22Rv1 (cell line): ENCODE data around the gene TCTN2.

ENCODE experiments used
- ZFX ChIP-seq: fragments of 450-650 bp; IDR thresholded peaks from 2 replicates; pipeline ENCODE4 v1.6.1; 2017; ENCODE audit warnings: antibody characterized with exemption, borderline replicate concordance
- TF ChIP-seq, protein P1 (sequence below): fragments of 450-650 bp; IDR thresholded peaks from 2 replicates; pipeline ENCODE4 v1.5.1; 2017; ENCODE audit warnings: mild to moderate bottlenecking

DNA sequence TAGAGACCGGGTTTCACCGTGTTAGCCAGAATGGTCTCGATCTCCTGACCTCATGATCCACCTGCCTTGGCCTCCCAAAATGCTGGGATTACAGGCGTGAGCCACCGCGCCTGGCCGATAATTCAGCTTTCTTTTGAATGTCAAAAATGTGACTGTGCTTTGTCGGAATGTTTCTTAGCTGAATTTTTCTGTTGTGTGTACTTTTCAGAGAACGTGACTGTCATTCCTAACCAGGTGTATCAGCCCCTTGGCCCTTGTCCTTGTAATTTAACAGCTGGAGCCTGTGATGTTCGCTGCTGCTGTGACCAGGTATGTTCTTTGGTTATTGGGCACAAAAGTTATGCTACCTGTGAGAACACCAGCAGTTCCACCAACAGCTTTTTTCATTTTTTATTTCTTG, 8.1 kb downstream of the TCTN2 start:
- TF ChIP-seq, protein P1, sequence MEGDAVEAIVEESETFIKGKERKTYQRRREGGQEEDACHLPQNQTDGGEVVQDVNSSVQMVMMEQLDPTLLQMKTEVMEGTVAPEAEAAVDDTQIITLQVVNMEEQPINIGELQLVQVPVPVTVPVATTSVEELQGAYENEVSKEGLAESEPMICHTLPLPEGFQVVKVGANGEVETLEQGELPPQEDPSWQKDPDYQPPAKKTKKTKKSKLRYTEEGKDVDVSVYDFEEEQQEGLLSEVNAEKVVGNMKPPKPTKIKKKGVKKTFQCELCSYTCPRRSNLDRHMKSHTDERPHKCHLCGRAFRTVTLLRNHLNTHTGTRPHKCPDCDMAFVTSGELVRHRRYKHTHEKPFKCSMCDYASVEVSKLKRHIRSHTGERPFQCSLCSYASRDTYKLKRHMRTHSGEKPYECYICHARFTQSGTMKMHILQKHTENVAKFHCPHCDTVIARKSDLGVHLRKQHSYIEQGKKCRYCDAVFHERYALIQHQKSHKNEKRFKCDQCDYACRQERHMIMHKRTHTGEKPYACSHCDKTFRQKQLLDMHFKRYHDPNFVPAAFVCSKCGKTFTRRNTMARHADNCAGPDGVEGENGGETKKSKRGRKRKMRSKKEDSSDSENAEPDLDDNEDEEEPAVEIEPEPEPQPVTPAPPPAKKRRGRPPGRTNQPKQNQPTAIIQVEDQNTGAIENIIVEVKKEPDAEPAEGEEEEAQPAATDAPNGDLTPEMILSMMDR, result no peak
- TF ChIP-seq ZFX, result no peak
